SK-N-SH (cell line): Measurements from ENCODE around the gene ACVRL1. TPM values are rescaled to one million over a fixed set of nuclear protein-coding genes. Genes with fewer than 3 reads are reported as not detected.

Experiments
- CTCF ChIA-PET: fragments of 300-600, 350-600 bp; formaldehyde crosslinking; extraction: SDS; loops from one replicate; lab custom pipeline; 2021; lab: Yijun Ruan, JAX
- POLR2A ChIA-PET: fragments of 350-600 bp; sonication (Branson Sonifier 250); formaldehyde crosslinking; extraction: SDS; loops from one replicate; lab custom pipeline; 2020; ENCODE audit warnings: antibody characterized with exemption, inconsistent platforms; lab: Yijun Ruan, JAX
- DNase-seq: peaks from one replicate; pipeline ENCODE4 v3.0.0; 2012
- H2AFZ ChIP-seq: fragments of 200-600 bp; sonication (generic); 2 replicates; pipeline ENCODE4 v1.8.1; 2016; ENCODE audit warnings: antibody characterized with exemption, mild to moderate bottlenecking, low read depth
- H3F3A ChIP-seq: fragments of 200-600 bp; sonication (generic); replicated peaks from 2 replicates; pipeline ENCODE3; 2016; ENCODE audit warnings: antibody characterized with exemption, mild to moderate bottlenecking; ENCODE audit not compliant: insufficient read depth
- H3K27ac ChIP-seq, 2 experiments: fragments of 200-500 bp in 1 of 2; fragments of 200-600 bp in 1 of 2; sonication (Bioruptor generic) in 1 of 2; sonication (generic), shearing (Covaris generic) in 1 of 2; 2 replicates each; pipeline versions ENCODE4 v1.5.1 to v1.6.1; 2014 to 2016; ENCODE audit warnings: low read depth in 2 of 2, inconsistent platforms in 1 of 2, low read length in 1 of 2, mild to moderate bottlenecking in 1 of 2, mixed read lengths in 1 of 2
- H3K27me3 ChIP-seq: fragments of 200-600 bp; sonication (generic), shearing (Covaris generic); 2 replicates; pipeline ENCODE4 v1.6.1; 2016; ENCODE audit warnings: mixed run types; ENCODE audit not compliant: insufficient read depth
- H3K36me3 ChIP-seq, 2 experiments: fragments of 200-500 bp in 1 of 2; fragments of 200-600 bp in 1 of 2; sonication (Bioruptor generic) in 1 of 2; sonication (generic) in 1 of 2; replicated peaks in 1 of 2; 2 replicates each; pipeline versions ENCODE3 to v1.5.1; 2014 to 2016; ENCODE audit warnings: low read length in 1 of 2, mild to moderate bottlenecking in 1 of 2; ENCODE audit not compliant: insufficient read depth in 2 of 2, control insufficient read depth in 1 of 2
- H3K4me1 ChIP-seq, 2 experiments: fragments of 200-500 bp in 1 of 2; fragments of 200-600 bp in 1 of 2; sonication (Bioruptor generic) in 1 of 2; sonication (generic), shearing (Covaris generic) in 1 of 2; 2 replicates each; pipeline versions ENCODE4 v1.5.1 to v1.6.1; 2014 to 2016; ENCODE audit warnings: low read depth in 1 of 2, low read length in 1 of 2, mixed run types in 1 of 2; ENCODE audit not compliant: insufficient read depth in 2 of 2, control insufficient read depth in 1 of 2
- H3K4me2 ChIP-seq: fragments of 200-600 bp; sonication (generic), shearing (Covaris generic); 2 replicates; pipeline ENCODE4 v1.6.1; 2017; ENCODE audit warnings: mixed run types
- H3K4me3 ChIP-seq, 2 experiments: fragments of 200-500 bp in 1 of 2; fragments of 200-600 bp in 1 of 2; sonication (Bioruptor generic) in 1 of 2; sonication (generic), shearing (Covaris generic) in 1 of 2; 2 replicates each; pipeline versions ENCODE4 v1.5.1 to v1.8.1; 2014 to 2016; ENCODE audit warnings: low read depth in 2 of 2, inconsistent platforms in 1 of 2, low read length in 1 of 2, mild to moderate bottlenecking in 1 of 2, mixed read lengths in 1 of 2, moderate library complexity in 1 of 2
- H3K79me2 ChIP-seq: fragments of 200-600 bp; sonication (generic); 2 replicates; pipeline ENCODE4 v1.8.1; 2017; ENCODE audit warnings: mild to moderate bottlenecking; ENCODE audit not compliant: insufficient read depth
- H3K9ac ChIP-seq: fragments of 200-600 bp; sonication (generic); 2 replicates; pipeline ENCODE4 v1.6.1; 2017; ENCODE audit warnings: mixed run types
- H3K9me2 ChIP-seq: fragments of 200-600 bp; sonication (generic); 2 replicates; pipeline ENCODE4 v1.6.1; 2017; ENCODE audit warnings: mixed run types
- H3K9me3 ChIP-seq: fragments of 200-600 bp; sonication (generic); 2 replicates; pipeline ENCODE4 v1.6.1; 2017; ENCODE audit warnings: mixed run types, mild to moderate bottlenecking, moderate library complexity
- H4K20me1 ChIP-seq: fragments of 200-600 bp; sonication (generic); 2 replicates; pipeline ENCODE4 v1.6.1; 2017; ENCODE audit warnings: mild to moderate bottlenecking, mixed run types; ENCODE audit not compliant: insufficient read depth
- CHD2 ChIP-seq: fragments of 150-350 bp; IDR thresholded peaks from 2 replicates; pipeline ENCODE4 v1.6.1; 2018; ENCODE audit warnings: low read length; ENCODE audit not compliant: partially characterized antibody
- CTCF ChIP-seq: fragments of 200-600 bp; sonication (generic); IDR thresholded peaks from 2 replicates; pipeline ENCODE4 v1.6.1; 2017; ENCODE audit warnings: antibody characterized with exemption, mild to moderate bottlenecking, moderate library complexity
- ELF1 ChIP-seq: IDR thresholded peaks from 2 replicates; pipeline ENCODE4 v1.4.0; 2012
- EP300 ChIP-seq, 2 experiments: IDR thresholded peaks; 2 replicates each; pipeline versions ENCODE4 v1.4.0 to v1.6.1; 2012; ENCODE audit warnings: borderline replicate concordance in 1 of 2, low read depth in 1 of 2, low read length in 1 of 2
- EZH2phosphoT487 ChIP-seq: fragments of 200-600 bp; sonication (generic); IDR thresholded peaks from 2 replicates; pipeline ENCODE4 v1.6.1; 2017; ENCODE audit warnings: low read depth, mixed run types, mild to moderate bottlenecking, antibody characterized with exemption, moderate library complexity, borderline replicate concordance
- FOXM1 ChIP-seq: IDR thresholded peaks from 2 replicates; pipeline ENCODE4 v1.4.0; 2012; ENCODE audit warnings: low read depth, mild to moderate bottlenecking
- GABPA ChIP-seq: IDR thresholded peaks from 2 replicates; pipeline ENCODE4 v1.4.0; 2012; ENCODE audit warnings: low read depth, mild to moderate bottlenecking
- IRF3 ChIP-seq: fragments of 150-350 bp; IDR thresholded peaks from 2 replicates; pipeline ENCODE4 v1.6.1; 2016; ENCODE audit warnings: mild to moderate bottlenecking, low read depth, low read length
- JUND ChIP-seq: IDR thresholded peaks from 2 replicates; pipeline ENCODE4 v1.4.0; 2012
- NRF1 ChIP-seq: IDR thresholded peaks from 2 replicates; pipeline ENCODE4 v1.6.1; 2012; ENCODE audit warnings: low read depth, mild to moderate bottlenecking, low read length
- RFX5 ChIP-seq: IDR thresholded peaks from 2 replicates; pipeline ENCODE4 v1.6.1; 2012; ENCODE audit warnings: mild to moderate bottlenecking, improper control_type of control experiment, low read length
- SMC3 ChIP-seq: IDR thresholded peaks from 2 replicates; pipeline ENCODE4 v1.6.1; 2012; ENCODE audit warnings: low read depth, low read length, improper control_type of control experiment
- TCF12 ChIP-seq: IDR thresholded peaks from 2 replicates; pipeline ENCODE4 v1.4.0; 2012
- TEAD4 ChIP-seq: IDR thresholded peaks from 2 replicates; pipeline ENCODE4 v1.4.0; 2012; ENCODE audit warnings: mild to moderate bottlenecking, borderline replicate concordance; ENCODE audit not compliant: insufficient read depth
- YY1 ChIP-seq: IDR thresholded peaks from 2 replicates; pipeline ENCODE4 v1.4.0; 2012; ENCODE audit warnings: low read depth, mild to moderate bottlenecking
- WGBS: methylation state at CpG from one replicate; pipeline ENCODE4 v1.1.6; 2017; ENCODE audit warnings: low lambda C conversion rate; 5-methylcytosine and 5-hydroxymethylcytosine counted together
- polyA plus RNA-seq, 3 experiments: library from polyadenylated mRNA; depleted of rRNA; stranded (reverse); fragments of >200 nt; gene quantifications; 2 replicates each; pipeline ENCODE4 v1.2.3, GENCODE V29; 2012
- TF ChIP-seq, protein P1 (sequence below): IDR thresholded peaks from 2 replicates; pipeline ENCODE4 v1.6.1; 2012; ENCODE audit warnings: mild to moderate bottlenecking, low read depth, low read length, moderate library complexity

Gene ACVRL1
- polyA plus RNA-seq, 1 of the 3 experiments (the other 2 are of a cell fraction), result 0.07 TPM

DNA sequence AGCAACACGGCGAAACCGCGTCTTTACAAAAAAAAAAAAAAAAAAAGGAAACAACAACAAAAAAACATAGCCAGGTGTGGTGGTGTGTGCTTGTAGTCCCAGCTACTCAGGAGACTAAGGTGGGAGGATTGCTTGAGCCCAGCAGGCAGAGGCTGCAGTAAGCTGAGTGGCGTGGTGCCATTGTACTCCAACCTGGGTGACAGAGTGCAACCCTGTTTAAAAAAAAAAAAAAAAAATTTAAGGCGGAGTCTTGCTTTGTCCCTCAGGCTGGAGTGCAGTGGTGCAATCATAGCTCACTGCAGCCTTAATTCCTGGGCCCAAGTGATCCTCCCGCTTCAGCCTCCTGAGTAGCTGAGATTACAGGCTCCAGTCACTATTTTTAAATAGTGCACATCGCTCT, 40.5 kb upstream of the ACVRL1 start:
- Histone ChIP-seq H3K4me1 (peaks cover 0 to 51% of the 10 kb centered on the region in 2 experiments; a peak in 1 of 4 replicates), H3K9me3 (no peaks in the 10 kb centered on the region), H2AFZ (no peak overlapping the region), H3K4me3 (no peak overlapping the region), H3K27ac (no peak overlapping the region), H3K4me2 (no peak overlapping the region), H3K9ac (no peak overlapping the region), H3F3A (no peaks in the 10 kb centered on the region), H3K79me2 (no peaks in the 10 kb centered on the region), H3K9me2 (no peaks in the 10 kb centered on the region), H3K27me3 (no peaks in the 10 kb centered on the region; the same call in 1 of the 2 replicates), H4K20me1 (no peaks in the 10 kb centered on the region), H3K36me3 (no peaks in the 10 kb centered on the region)
- 94% methylated on average over 8 of the region's 8 CpGs for WGBS
- CTCF ChIA-PET, result interaction anchor here (0.7 to 18.2 kb wide), 7 partner anchors 9 to 446 kb away, joined by 3 to 194 read pairs (median 3); a partner anchor contains a TSS
- POLR2A ChIA-PET, result no interaction called here
- no peak for DNase-seq
- TF ChIP-seq CTCF, result no peak
- TF ChIP-seq IRF3, result no peak
- no peak for TF ChIP-seq GABPA
- TF ChIP-seq EP300 (IDR thresholded peaks at IDR 0.05; ENCODE audit: borderline replicate concordance in 1 of 2, low read depth in 1 of 2, low read length in 1 of 2), result no peak
- TF ChIP-seq CHD2, result no peak
- TF ChIP-seq TEAD4, result no peak
- TF ChIP-seq RFX5, result no peak
- no peak for TF ChIP-seq FOXM1
- no peak for TF ChIP-seq TCF12
- TF ChIP-seq EZH2phosphoT487, result no peak
- TF ChIP-seq JUND, result no peak
- no peak for TF ChIP-seq SMC3
- no peak for TF ChIP-seq NRF1
- TF ChIP-seq ELF1, result no peak
- no peak for TF ChIP-seq YY1
- TF ChIP-seq, protein P1, sequence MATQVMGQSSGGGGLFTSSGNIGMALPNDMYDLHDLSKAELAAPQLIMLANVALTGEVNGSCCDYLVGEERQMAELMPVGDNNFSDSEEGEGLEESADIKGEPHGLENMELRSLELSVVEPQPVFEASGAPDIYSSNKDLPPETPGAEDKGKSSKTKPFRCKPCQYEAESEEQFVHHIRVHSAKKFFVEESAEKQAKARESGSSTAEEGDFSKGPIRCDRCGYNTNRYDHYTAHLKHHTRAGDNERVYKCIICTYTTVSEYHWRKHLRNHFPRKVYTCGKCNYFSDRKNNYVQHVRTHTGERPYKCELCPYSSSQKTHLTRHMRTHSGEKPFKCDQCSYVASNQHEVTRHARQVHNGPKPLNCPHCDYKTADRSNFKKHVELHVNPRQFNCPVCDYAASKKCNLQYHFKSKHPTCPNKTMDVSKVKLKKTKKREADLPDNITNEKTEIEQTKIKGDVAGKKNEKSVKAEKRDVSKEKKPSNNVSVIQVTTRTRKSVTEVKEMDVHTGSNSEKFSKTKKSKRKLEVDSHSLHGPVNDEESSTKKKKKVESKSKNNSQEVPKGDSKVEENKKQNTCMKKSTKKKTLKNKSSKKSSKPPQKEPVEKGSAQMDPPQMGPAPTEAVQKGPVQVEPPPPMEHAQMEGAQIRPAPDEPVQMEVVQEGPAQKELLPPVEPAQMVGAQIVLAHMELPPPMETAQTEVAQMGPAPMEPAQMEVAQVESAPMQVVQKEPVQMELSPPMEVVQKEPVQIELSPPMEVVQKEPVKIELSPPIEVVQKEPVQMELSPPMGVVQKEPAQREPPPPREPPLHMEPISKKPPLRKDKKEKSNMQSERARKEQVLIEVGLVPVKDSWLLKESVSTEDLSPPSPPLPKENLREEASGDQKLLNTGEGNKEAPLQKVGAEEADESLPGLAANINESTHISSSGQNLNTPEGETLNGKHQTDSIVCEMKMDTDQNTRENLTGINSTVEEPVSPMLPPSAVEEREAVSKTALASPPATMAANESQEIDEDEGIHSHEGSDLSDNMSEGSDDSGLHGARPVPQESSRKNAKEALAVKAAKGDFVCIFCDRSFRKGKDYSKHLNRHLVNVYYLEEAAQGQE, result no peak
